ENCODE measurements around the gene SUCLG2. TPM values are rescaled to one million over a fixed set of nuclear protein-coding genes. Genes with fewer than 3 reads are reported as not detected.

Gene SUCLG2
- total and polyA plus RNA-seq, 11 donors: 41.6 to 119 (median 77.6) TPM

DNA sequence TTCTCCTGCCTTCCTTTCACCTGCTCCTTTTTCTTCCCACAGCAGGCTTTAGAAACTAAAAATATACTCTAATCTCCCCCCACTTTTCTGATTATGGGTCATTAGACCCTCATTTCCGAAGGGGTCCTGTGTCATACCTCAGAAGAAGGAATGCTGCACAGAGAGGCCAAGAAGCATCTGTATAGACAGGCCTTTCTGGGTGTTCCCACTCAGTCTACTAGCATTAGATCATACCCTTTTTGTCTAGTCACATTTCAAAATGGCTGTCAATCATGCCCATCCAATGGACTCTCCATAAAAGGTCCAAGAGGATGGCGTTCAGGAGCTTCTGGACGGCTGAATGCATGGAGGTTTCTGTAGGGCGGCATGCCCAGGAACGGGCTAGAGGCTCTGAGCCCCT, 192.2 kb downstream of the SUCLG2 start:
- DNase-seq (no peak), ATAC-seq (no peak)
- no peaks in the 10 kb centered on the region for H3K27me3 ChIP-seq
- H3K4me1 ChIP-seq: no peaks in the 10 kb centered on the region
- no peak overlapping the region for H3K4me3 ChIP-seq
- no peaks in the 10 kb centered on the region for H3K9me3 ChIP-seq
- intact Hi-C loops (cut with DNase I): no loop called here
- H3K36me3 ChIP-seq: no peaks in the 10 kb centered on the region
- no peak overlapping the region for H3K27ac ChIP-seq
- TF ChIP-seq, protein P1, sequence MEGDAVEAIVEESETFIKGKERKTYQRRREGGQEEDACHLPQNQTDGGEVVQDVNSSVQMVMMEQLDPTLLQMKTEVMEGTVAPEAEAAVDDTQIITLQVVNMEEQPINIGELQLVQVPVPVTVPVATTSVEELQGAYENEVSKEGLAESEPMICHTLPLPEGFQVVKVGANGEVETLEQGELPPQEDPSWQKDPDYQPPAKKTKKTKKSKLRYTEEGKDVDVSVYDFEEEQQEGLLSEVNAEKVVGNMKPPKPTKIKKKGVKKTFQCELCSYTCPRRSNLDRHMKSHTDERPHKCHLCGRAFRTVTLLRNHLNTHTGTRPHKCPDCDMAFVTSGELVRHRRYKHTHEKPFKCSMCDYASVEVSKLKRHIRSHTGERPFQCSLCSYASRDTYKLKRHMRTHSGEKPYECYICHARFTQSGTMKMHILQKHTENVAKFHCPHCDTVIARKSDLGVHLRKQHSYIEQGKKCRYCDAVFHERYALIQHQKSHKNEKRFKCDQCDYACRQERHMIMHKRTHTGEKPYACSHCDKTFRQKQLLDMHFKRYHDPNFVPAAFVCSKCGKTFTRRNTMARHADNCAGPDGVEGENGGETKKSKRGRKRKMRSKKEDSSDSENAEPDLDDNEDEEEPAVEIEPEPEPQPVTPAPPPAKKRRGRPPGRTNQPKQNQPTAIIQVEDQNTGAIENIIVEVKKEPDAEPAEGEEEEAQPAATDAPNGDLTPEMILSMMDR (IDR thresholded peaks at IDR 0.05): no peak
- no peak for TF ChIP-seq POLR2A (IDR thresholded peaks at IDR 0.05)
- WGBS, 4 donors: 87 to 96% (median 92%) methylated on average over 5 of the region's 5 CpGs

DNA sequence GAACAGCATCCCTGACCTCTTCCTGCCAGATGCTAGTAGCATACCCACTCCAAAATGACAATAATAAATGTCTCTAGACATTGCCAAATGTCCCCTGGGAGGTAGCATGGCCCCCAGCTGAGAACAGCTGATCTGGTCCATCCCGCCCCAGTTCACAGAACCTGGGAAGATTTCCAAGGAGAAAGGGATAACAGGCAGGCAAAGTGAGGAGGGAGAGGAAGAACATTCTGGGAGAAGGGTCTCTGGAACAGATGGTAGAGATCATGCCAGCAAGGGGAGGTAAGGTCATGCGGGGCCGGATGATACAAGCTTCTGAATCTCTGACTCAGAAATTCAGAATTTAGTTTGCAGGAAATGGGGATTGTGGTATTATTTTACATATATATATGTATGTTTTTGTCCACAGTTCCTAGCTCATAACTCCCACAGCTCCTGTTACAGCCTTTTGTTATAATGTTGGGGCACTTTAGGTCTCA, 192.7 kb downstream of the SUCLG2 start:
- H3K9me3 ChIP-seq: no peaks in the 10 kb centered on the region
- intact Hi-C loops (cut with DNase I): no loop called here
- no peak overlapping the region for H3K27ac ChIP-seq
- no peak overlapping the region for H3K4me3 ChIP-seq
- H3K4me1 ChIP-seq: no peaks in the 10 kb centered on the region
- no peak for TF ChIP-seq POLR2A (IDR thresholded peaks at IDR 0.05)
- TF ChIP-seq, protein P1 (IDR thresholded peaks at IDR 0.05): no peak
- DNase-seq: no peak
- ATAC-seq: no peak
- no peaks in the 10 kb centered on the region for H3K27me3 ChIP-seq
- WGBS, 4 donors: 68 to 80% (median 73%) methylated on average over 3 of the region's 3 CpGs
- no peaks in the 10 kb centered on the region for H3K36me3 ChIP-seq

DNA sequence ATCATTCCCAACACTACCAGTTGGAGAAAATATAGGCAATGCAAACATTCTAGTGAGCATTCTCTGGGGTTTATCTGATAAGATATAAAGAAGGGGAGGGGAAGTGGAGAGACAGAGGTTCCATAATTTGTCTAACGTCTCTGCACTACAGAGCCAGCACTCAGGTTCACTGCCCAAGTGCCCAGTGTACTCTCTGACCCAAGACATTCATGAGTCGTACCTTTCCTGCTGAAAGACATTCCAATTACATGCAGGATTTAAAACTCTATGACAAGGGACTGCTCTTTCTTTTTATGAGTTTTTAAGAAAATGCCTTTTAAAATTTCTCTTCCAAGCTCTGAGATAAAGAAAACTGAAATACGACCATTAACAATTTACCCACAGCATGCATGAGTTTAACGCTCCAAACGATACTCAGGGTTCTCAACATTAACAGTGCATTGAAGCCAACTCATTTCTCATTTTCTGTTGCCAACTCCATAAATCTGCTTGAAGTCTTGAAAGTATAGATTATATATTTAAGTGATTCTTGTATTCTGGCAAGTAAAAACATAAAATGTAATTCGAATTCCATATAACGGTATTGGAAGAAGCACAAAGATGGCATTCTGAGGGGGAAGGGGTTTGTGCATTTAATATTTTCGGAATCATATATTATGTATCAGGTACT, 193.4 kb downstream of the SUCLG2 start:
- WGBS, 4 donors: 90 to 93% (median 93%) methylated on average over 8 of the region's 8 CpGs
- no peaks in the 10 kb centered on the region for H3K9me3 ChIP-seq
- DNase-seq: no peak
- no peaks in the 10 kb centered on the region for H3K36me3 ChIP-seq
- no peaks in the 10 kb centered on the region for H3K4me1 ChIP-seq
- ATAC-seq: no peak
- no peak overlapping the region for H3K27ac ChIP-seq
- TF ChIP-seq, protein P1 (IDR thresholded peaks at IDR 0.05): no peak
- no peak for TF ChIP-seq POLR2A (IDR thresholded peaks at IDR 0.05)
- H3K4me3 ChIP-seq: no peak overlapping the region
- H3K27me3 ChIP-seq: no peaks in the 10 kb centered on the region
- intact Hi-C loops (cut with DNase I): no loop called here

DNA sequence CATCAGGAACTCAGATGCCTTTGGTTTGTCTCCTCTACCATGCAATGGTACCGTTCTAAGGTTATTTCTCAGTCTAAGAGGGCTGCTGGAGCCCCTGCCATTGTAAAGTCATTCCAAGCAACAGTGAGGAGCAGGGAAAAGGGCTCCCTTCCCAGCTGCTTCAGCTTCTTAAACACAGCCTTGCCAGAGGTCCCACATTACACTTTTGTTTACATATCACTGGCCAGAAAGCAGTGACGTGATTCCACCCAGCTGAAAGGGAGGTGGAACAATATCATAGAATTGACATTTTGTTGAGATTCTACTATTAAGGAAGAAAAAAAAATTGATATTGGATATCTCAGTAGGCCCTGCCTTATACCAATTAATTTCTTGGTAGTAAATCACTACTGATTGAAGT, 194.6 kb downstream of the SUCLG2 start:
- Histone ChIP-seq H3K4me1 (no peaks in the 10 kb centered on the region), H3K9me3 (no peaks in the 10 kb centered on the region), H3K27ac (no peak overlapping the region), H3K27me3 (no peaks in the 10 kb centered on the region), H3K4me3 (no peak overlapping the region), H3K36me3 (no peaks in the 10 kb centered on the region)
- TF ChIP-seq, protein P1 (IDR thresholded peaks at IDR 0.05): no peak
- no peak for TF ChIP-seq POLR2A (IDR thresholded peaks at IDR 0.05)
- no peak for DNase-seq
- WGBS, 4 donors: 86 to 95% (median 93%) methylated on average over 2 of the region's 2 CpGs
- intact Hi-C loops (cut with DNase I): no loop called here
- ATAC-seq: no peak
